K562 (cell line): ENCODE results near the gene SIK3. TPM values are rescaled to one million over a fixed set of nuclear protein-coding genes. Genes with fewer than 3 reads are reported as not detected.

ENCODE experiments used
- BCOR ChIP-seq: fragments of 450-650 bp; IDR thresholded peaks from 2 replicates; pipeline ENCODE4 v1.6.1; 2016
- CBFA2T3 ChIP-seq: fragments of 450-650 bp; IDR thresholded peaks from 2 replicates; pipeline ENCODE4 v1.6.1; 2017
- CBX1 ChIP-seq: sonication (generic); IDR thresholded peaks from 2 replicates; pipeline ENCODE4 v1.6.1; 2016; ENCODE audit warnings: antibody characterized with exemption, low read depth, mild to moderate bottlenecking
- CHD1 ChIP-seq: fragments of 200-600 bp; sonication (generic); IDR thresholded peaks from one replicate; pipeline ENCODE4 v1.6.1; 2012; ENCODE audit warnings: mild to moderate bottlenecking, moderate library complexity, low read length, inconsistent platforms
- CXXC5 ChIP-seq: fragments of 250-450 bp; sonication (Bioruptor Pico); IDR thresholded peaks from 2 replicates; pipeline ENCODE4 v1.8.0; 2022; ENCODE audit warnings: inconsistent platforms, mild to moderate bottlenecking, moderate library complexity
- HNRNPLL ChIP-seq: fragments of 200-400 bp; formaldehyde crosslinking; IDR thresholded peaks from 2 replicates; pipeline ENCODE4 v1.6.1; 2017; ENCODE audit warnings: low read length, low read depth, mild to moderate bottlenecking; ENCODE audit not compliant: poor library complexity, severe bottlenecking
- NFIC ChIP-seq: fragments of 450-650 bp; IDR thresholded peaks from 2 replicates; pipeline ENCODE4 v1.6.1; 2017; ENCODE audit warnings: mild to moderate bottlenecking, inconsistent platforms
- NR2C1 ChIP-seq, 2 experiments: fragments of 450-650 bp; IDR thresholded peaks; 2 replicates each; pipeline ENCODE4 v1.6.1; 2017; ENCODE audit warnings: mild to moderate bottlenecking in 2 of 2, antibody characterized with exemption in 1 of 2, inconsistent platforms in 1 of 2, missing compliant biosample characterization in 1 of 2, missing genetic modification characterization in 1 of 2
- PCBP2 ChIP-seq: fragments of 200-400 bp; formaldehyde crosslinking; IDR thresholded peaks from 2 replicates; pipeline ENCODE4 v1.6.1; 2018; ENCODE audit warnings: low read length, low read depth, mild to moderate bottlenecking, moderate library complexity; ENCODE audit not compliant: poor library complexity, severe bottlenecking
- SAFB ChIP-seq: fragments of 200-400 bp; formaldehyde crosslinking; IDR thresholded peaks from 2 replicates; pipeline ENCODE4 v1.6.1; 2017; ENCODE audit warnings: low read depth, low read length, borderline replicate concordance
- SAFB2 ChIP-seq: fragments of 200-400 bp; formaldehyde crosslinking; IDR thresholded peaks from 2 replicates; pipeline ENCODE4 v1.6.1; 2018; ENCODE audit warnings: borderline replicate concordance, low read length, low read depth, moderate library complexity; ENCODE audit not compliant: severe bottlenecking
- STAT5B ChIP-seq: fragments of 250-450 bp; sonication (Bioruptor Pico); IDR thresholded peaks from 2 replicates; pipeline ENCODE4 v1.8.0; 2021; ENCODE audit warnings: mild to moderate bottlenecking, inconsistent platforms
- ZNF239 ChIP-seq: fragments of 250-450 bp; sonication (Bioruptor Pico); IDR thresholded peaks from 2 replicates; pipeline ENCODE4 v1.4.0; 2020; ENCODE audit warnings: mild to moderate bottlenecking
- ZNF436 ChIP-seq: fragments of 250-450, 450-650 bp; sonication (Bioruptor Pico); formaldehyde crosslinking; IDR thresholded peaks from 2 replicates; pipeline ENCODE4 v1.7.0; 2020; ENCODE audit warnings: mild to moderate bottlenecking
- polyA plus RNA-seq, 8 experiments: library from polyadenylated mRNA; depleted of rRNA in 4 of 8; stranded (reverse) in 5 of 8; unstranded in 3 of 8; fragments of >200 nt; fragmentation: Nextera tagmentation in 2 of 8; fragmentation: Illumina TruSeq in 1 of 8; extraction: Ambion mirVana in 2 of 8; extraction: Trizol in 1 of 8; gene quantifications; 2 replicates each; pipeline versions ENCODE4 v1.2.1 to v1.2.3, GENCODE V29; 2011 to 2014; ENCODE audit warnings: inconsistent platforms in 1 of 8, missing spikeins in 1 of 8
- total RNA-seq, 7 experiments: library from RNA; depleted of rRNA in 6 of 7; stranded (reverse); fragments of >200 nt in 6 of 7; fragmentation: Illumina TruSeq in 2 of 7; extraction: Trizol in 2 of 7; gene quantifications; 2 replicates each; pipeline versions ENCODE4 v1.2.1 to v1.2.3, GENCODE V29; 2011 to 2021; ENCODE audit warnings: low replicate concordance in 1 of 7
- TF ChIP-seq, protein P1 (sequence below): fragments of 450-650 bp; formaldehyde crosslinking; IDR thresholded peaks from 2 replicates; pipeline ENCODE4 v1.4.0; 2022; ENCODE audit warnings: missing genetic modification characterization
- TF ChIP-seq, protein P2 (sequence below), 3 experiments: fragments of 200-800 bp in 1 of 3; fragments of 250-450 bp in 1 of 3; fragments of 450-650 bp in 1 of 3; sonication (Bioruptor Pico) in 1 of 3; sonication (Bioruptor generic) in 1 of 3; formaldehyde crosslinking in 1 of 3; IDR thresholded peaks; 2 replicates each; pipeline versions ENCODE4 v1.6.1 to v1.8.0; 2016 to 2022; ENCODE audit warnings: mild to moderate bottlenecking in 2 of 3, missing genetic modification characterization in 2 of 3, missing compliant biosample characterization in 1 of 3, moderate library complexity in 1 of 3
- TF ChIP-seq, protein P3 (sequence below): sonication (generic); formaldehyde crosslinking; IDR thresholded peaks from 2 replicates; pipeline ENCODE4 v1.8.0; 2022; ENCODE audit warnings: missing genetic modification reagents, mild to moderate bottlenecking, borderline replicate concordance
- TF ChIP-seq, protein P4 (sequence below): fragments of 450-650 bp; IDR thresholded peaks from 2 replicates; pipeline ENCODE4 v1.6.1; 2018; ENCODE audit not compliant: partially characterized antibody

The SIK3 gene
- total and polyA plus RNA-seq, 9 of the 15 experiments (the other 6 are each of a cell fraction or from before 2014, with no cell fraction given), result 1.6 to 21.6 (median 8.0) TPM

DNA sequence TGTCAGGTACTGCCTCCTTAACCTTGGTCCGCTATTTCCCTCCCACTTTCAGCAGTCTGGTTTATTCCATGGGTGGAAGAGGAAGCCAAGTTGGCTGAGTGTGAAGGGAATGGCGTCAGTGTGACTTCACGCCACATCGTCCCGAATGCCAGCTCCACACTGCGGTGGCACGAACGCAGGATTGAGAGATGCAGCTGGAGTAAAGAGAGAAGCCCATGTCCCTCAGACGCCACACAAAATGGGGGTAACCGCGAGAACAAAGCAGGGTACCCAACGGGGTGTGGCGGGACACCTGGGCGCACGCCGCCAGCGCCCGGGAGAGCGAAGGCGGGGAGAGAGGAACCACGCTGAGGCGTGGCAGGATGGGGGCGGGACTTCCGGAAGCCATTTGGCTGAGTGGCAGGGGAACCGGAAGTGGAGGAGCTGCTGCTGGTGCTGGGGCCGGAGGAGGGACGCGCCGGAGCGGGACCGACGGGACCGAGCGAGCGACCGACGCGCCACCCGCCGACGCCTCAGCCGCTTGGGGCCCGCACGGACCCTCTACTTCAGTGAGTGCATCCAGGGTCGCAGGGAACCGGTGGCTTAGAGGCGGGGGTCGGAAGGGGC is 45.7 kb upstream of the SIK3 start, which contains the start of gene PAFAH1B2 (continued):
- no peak for TF ChIP-seq CHD1
- TF ChIP-seq CXXC5 (CRISPR knock-in tag), result peak; percentile 93
- TF ChIP-seq NR2C1 (IDR thresholded peaks at IDR 0.05), result no peak
- TF ChIP-seq NR2C1 (tag; IDR thresholded peaks at IDR 0.05), result 0 out of 2 replicates have a peak, but pooled peaks have one; percentile 18
- TF ChIP-seq, protein P1, sequence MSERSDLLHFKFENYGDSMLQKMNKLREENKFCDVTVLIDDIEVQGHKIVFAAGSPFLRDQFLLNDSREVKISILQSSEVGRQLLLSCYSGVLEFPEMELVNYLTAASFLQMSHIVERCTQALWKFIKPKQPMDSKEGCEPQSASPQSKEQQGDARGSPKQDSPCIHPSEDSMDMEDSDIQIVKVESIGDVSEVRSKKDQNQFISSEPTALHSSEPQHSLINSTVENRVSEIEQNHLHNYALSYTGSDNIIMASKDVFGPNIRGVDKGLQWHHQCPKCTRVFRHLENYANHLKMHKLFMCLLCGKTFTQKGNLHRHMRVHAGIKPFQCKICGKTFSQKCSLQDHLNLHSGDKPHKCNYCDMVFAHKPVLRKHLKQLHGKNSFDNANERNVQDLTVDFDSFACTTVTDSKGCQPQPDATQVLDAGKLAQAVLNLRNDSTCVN (CRISPR knock-in tag), result no peak
- TF ChIP-seq NFIC, result peak; percentile 4
- no peak for TF ChIP-seq SAFB
- peak; percentile 51; the same call in 1 of the 2 replicates for TF ChIP-seq BCOR
- TF ChIP-seq CBFA2T3, result 0 out of 2 replicates have a peak, but pooled peaks have one; percentile 20
- TF ChIP-seq HNRNPLL, result peak; percentile 69
- no peak for TF ChIP-seq ZNF436
- TF ChIP-seq STAT5B (CRISPR knock-in tag), result no peak
- no peak for TF ChIP-seq PCBP2
- TF ChIP-seq, protein P2, sequence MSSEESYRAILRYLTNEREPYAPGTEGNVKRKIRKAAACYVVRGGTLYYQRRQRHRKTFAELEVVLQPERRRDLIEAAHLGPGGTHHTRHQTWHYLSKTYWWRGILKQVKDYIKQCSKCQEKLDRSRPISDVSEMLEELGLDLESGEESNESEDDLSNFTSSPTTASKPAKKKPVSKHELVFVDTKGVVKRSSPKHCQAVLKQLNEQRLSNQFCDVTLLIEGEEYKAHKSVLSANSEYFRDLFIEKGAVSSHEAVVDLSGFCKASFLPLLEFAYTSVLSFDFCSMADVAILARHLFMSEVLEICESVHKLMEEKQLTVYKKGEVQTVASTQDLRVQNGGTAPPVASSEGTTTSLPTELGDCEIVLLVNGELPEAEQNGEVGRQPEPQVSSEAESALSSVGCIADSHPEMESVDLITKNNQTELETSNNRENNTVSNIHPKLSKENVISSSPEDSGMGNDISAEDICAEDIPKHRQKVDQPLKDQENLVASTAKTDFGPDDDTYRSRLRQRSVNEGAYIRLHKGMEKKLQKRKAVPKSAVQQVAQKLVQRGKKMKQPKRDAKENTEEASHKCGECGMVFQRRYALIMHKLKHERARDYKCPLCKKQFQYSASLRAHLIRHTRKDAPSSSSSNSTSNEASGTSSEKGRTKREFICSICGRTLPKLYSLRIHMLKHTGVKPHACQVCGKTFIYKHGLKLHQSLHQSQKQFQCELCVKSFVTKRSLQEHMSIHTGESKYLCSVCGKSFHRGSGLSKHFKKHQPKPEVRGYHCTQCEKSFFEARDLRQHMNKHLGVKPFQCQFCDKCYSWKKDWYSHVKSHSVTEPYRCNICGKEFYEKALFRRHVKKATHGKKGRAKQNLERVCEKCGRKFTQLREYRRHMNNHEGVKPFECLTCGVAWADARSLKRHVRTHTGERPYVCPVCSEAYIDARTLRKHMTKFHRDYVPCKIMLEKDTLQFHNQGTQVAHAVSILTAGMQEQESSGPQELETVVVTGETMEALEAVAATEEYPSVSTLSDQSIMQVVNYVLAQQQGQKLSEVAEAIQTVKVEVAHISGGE (CRISPR knock-in tag; IDR thresholded peaks at IDR 0.05), result peak in 2 of 3 experiments; percentile 77 to 92; a peak in 5 of 6 replicates
- peak; percentile 36; the same call in 1 of the 2 replicates for TF ChIP-seq CBX1
- no peak for TF ChIP-seq ZNF239
- TF ChIP-seq, protein P3, sequence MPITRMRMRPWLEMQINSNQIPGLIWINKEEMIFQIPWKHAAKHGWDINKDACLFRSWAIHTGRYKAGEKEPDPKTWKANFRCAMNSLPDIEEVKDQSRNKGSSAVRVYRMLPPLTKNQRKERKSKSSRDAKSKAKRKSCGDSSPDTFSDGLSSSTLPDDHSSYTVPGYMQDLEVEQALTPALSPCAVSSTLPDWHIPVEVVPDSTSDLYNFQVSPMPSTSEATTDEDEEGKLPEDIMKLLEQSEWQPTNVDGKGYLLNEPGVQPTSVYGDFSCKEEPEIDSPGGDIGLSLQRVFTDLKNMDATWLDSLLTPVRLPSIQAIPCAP (CRISPR knock-in tag), result no peak
- TF ChIP-seq, protein P4, sequence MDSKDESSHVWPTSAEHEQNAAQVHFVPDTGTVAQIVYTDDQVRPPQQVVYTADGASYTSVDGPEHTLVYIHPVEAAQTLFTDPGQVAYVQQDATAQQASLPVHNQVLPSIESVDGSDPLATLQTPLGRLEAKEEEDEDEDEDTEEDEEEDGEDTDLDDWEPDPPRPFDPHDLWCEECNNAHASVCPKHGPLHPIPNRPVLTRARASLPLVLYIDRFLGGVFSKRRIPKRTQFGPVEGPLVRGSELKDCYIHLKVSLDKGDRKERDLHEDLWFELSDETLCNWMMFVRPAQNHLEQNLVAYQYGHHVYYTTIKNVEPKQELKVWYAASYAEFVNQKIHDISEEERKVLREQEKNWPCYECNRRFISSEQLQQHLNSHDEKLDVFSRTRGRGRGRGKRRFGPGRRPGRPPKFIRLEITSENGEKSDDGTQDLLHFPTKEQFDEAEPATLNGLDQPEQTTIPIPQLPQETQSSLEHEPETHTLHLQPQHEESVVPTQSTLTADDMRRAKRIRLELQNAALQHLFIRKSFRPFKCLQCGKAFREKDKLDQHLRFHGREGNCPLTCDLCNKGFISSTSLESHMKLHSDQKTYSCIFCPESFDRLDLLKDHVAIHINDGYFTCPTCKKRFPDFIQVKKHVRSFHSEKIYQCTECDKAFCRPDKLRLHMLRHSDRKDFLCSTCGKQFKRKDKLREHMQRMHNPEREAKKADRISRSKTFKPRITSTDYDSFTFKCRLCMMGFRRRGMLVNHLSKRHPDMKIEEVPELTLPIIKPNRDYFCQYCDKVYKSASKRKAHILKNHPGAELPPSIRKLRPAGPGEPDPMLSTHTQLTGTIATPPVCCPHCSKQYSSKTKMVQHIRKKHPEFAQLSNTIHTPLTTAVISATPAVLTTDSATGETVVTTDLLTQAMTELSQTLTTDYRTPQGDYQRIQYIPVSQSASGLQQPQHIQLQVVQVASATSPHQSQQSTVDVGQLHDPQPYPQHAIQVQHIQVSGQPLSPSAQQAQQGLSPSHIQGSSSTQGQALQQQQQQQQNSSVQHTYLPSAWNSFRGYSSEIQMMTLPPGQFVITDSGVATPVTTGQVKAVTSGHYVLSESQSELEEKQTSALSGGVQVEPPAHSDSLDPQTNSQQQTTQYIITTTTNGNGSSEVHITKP, result no peak
- TF ChIP-seq SAFB2, result no peak
